Mesendoderm (in vitro differentiated cells): ENCODE measurements around the gene KLHL25.
"Not testable (repeated sequence)": the region's sequence is repeated elsewhere in the genome, so short reads cannot be mapped to it uniquely, and the experiment has no call there.

ENCODE experiments used
- DNase-seq: peaks from one replicate; pipeline ENCODE4 v3.0.0; 2013
- H2AK5ac ChIP-seq: 2 replicates; pipeline ENCODE4 v1.6.1; 2013; ENCODE audit warnings: low read length, inconsistent platforms
- H2BK120ac ChIP-seq: 2 replicates; pipeline ENCODE4 v1.6.1; 2013; ENCODE audit warnings: low read depth, mild to moderate bottlenecking, low read length, moderate library complexity, mixed read lengths
- H2BK15ac ChIP-seq: replicated peaks from 2 replicates; pipeline ENCODE4 v1.6.1; 2013; ENCODE audit warnings: low read depth, mild to moderate bottlenecking, moderate library complexity
- H2BK5ac ChIP-seq: 2 replicates; pipeline ENCODE4 v1.6.1; 2013; ENCODE audit warnings: low read length, inconsistent platforms
- H3K18ac ChIP-seq: 2 replicates; pipeline ENCODE4 v1.6.1; 2013; ENCODE audit warnings: mild to moderate bottlenecking, low read length, mixed read lengths
- H3K23ac ChIP-seq: one replicate; pipeline ENCODE4 v1.6.1; 2013; ENCODE audit warnings: low read length
- H3K27ac ChIP-seq: 2 replicates; pipeline ENCODE4 v1.5.1; 2013; ENCODE audit warnings: low read depth, mild to moderate bottlenecking, inconsistent platforms, low read length, moderate library complexity
- H3K27me3 ChIP-seq: 2 replicates; pipeline ENCODE4 v1.6.1; 2013; ENCODE audit warnings: low read length, control low read depth, mild to moderate bottlenecking, inconsistent platforms; ENCODE audit not compliant: insufficient read depth, poor library complexity
- H3K36me3 ChIP-seq: 2 replicates; pipeline ENCODE4 v1.6.1; 2013; ENCODE audit warnings: low read length, inconsistent platforms; ENCODE audit not compliant: control insufficient read depth, insufficient read depth
- H3K4ac ChIP-seq: one replicate; pipeline ENCODE4 v1.6.1; 2013; ENCODE audit warnings: low read depth, mild to moderate bottlenecking, low read length, moderate library complexity
- H3K4me1 ChIP-seq: 2 replicates; pipeline ENCODE4 v1.6.1; 2013; ENCODE audit warnings: low read depth, low read length, inconsistent platforms; ENCODE audit not compliant: control insufficient read depth
- H3K4me2 ChIP-seq: 2 replicates; pipeline ENCODE4 v1.6.1; 2013; ENCODE audit warnings: low read length
- H3K4me3 ChIP-seq: 2 replicates; pipeline ENCODE4 v1.5.1; 2013; ENCODE audit warnings: mild to moderate bottlenecking, low read length
- H3K56ac ChIP-seq: one replicate; pipeline ENCODE4 v1.6.1; 2013; ENCODE audit warnings: low read length
- H3K79me1 ChIP-seq: 2 replicates; pipeline ENCODE4 v1.6.1; 2013; ENCODE audit warnings: low read length, inconsistent platforms
- H3K79me2 ChIP-seq: 2 replicates; pipeline ENCODE4 v1.6.1; 2013; ENCODE audit warnings: mild to moderate bottlenecking, low read length; ENCODE audit not compliant: control insufficient read depth, insufficient read depth
- H3K9ac ChIP-seq: 2 replicates; pipeline ENCODE4 v1.6.1; 2013; ENCODE audit warnings: low read length, inconsistent platforms
- H4K5ac ChIP-seq: one replicate; pipeline ENCODE4 v1.6.1; 2013; ENCODE audit warnings: low read length
- H4K8ac ChIP-seq: one replicate; pipeline ENCODE4 v1.6.1; 2013; ENCODE audit warnings: low read depth, mild to moderate bottlenecking, control low read depth, low read length, moderate library complexity
- WGBS: extraction: QIAGEN DNeasy Blood & Tissue Kit; methylation state at CpG from one replicate; pipeline ENCODE4 v1.1.7; 2013; ENCODE audit warnings: low lambda C conversion rate, missing lambda C conversion rate; ENCODE audit not compliant: insufficient coverage; ENCODE audit errors: extremely low coverage; 5-methylcytosine and 5-hydroxymethylcytosine counted together

KLHL25 gene

GRCh38 chr15:85800478-85801123, 5.9 kb upstream of the KLHL25 start:
- no peak overlapping the region for H3K27ac ChIP-seq
- H3K79me1 ChIP-seq, result no peaks in the 10 kb centered on the region
- H3K18ac ChIP-seq, result no peak overlapping the region
- no peak overlapping the region for H2BK15ac ChIP-seq
- no CpG with 5 or more reads among the region's 9 CpGs for WGBS
- H3K23ac ChIP-seq, result no peak overlapping the region
- H2BK120ac ChIP-seq, result no peak overlapping the region
- H3K56ac ChIP-seq, result no peak overlapping the region
- no peaks in the 10 kb centered on the region for H3K27me3 ChIP-seq
- no peak overlapping the region for H3K4me3 ChIP-seq
- H2AK5ac ChIP-seq, result no peak overlapping the region
- H3K79me2 ChIP-seq, result no peaks in the 10 kb centered on the region
- no peak overlapping the region for H3K4me2 ChIP-seq
- H4K5ac ChIP-seq, result no peak overlapping the region
- DNase-seq, result peak; percentile 73
- no peak overlapping the region for H2BK5ac ChIP-seq
- H3K36me3 ChIP-seq, result no peaks in the 10 kb centered on the region
- no peak overlapping the region for H3K4ac ChIP-seq
- no peak overlapping the region for H3K9ac ChIP-seq
- H4K8ac ChIP-seq, result no peak overlapping the region
- no peaks in the 10 kb centered on the region for H3K4me1 ChIP-seq

- H2BK15ac ChIP-seq, H3K27me3 ChIP-seq, DNase-seq, H2AK5ac ChIP-seq, H2BK120ac ChIP-seq, H3K27ac ChIP-seq, H3K4ac ChIP-seq, H3K9ac ChIP-seq, H3K23ac ChIP-seq, H3K4me2 ChIP-seq, H3K56ac ChIP-seq, H4K8ac ChIP-seq, H3K36me3 ChIP-seq, H2BK5ac ChIP-seq, H3K18ac ChIP-seq, H4K5ac ChIP-seq, H3K4me3 ChIP-seq: not testable (repeated sequence)
- Histone ChIP-seq H3K79me2 (peaks cover 26% of the 10 kb centered on the region), H3K4me1 (peaks cover 10% of the 10 kb centered on the region), H3K79me1 (peaks cover 20% of the 10 kb centered on the region)
- WGBS, result no CpG with 5 or more reads among the region's 7 CpGs
Measured at GRCh38 chr15:85796371-85796770, 1.6 kb upstream of the KLHL25 start.

GRCh38 chr15:85795337-85796305, 896 bp upstream of the KLHL25 start:
- Histone ChIP-seq H2AK5ac (no peak overlapping the region), H3K9ac (peak overlapping the region; percentile 60), H3K56ac (peak overlapping the region; percentile 80), H3K4ac (no peak overlapping the region), H3K4me3 (no peak overlapping the region), H3K4me1 (peaks cover 10% of the 10 kb centered on the region), H2BK120ac (no peak overlapping the region), H3K79me2 (peaks cover 26% of the 10 kb centered on the region), H3K4me2 (peak overlapping the region; percentile 56), H3K27ac (no peak overlapping the region), H3K36me3 (no peaks in the 10 kb centered on the region), H4K8ac (no peak overlapping the region), H4K5ac (peak overlapping the region; percentile 23), H3K79me1 (peaks cover 20% of the 10 kb centered on the region), H3K27me3 (no peaks in the 10 kb centered on the region), H3K18ac (no peak overlapping the region), H2BK15ac (no peak overlapping the region), H3K23ac (no peak overlapping the region), H2BK5ac (no peak overlapping the region)
- no CpG with 5 or more reads among the region's 15 CpGs for WGBS
- no peak for DNase-seq

GRCh38 chr15:85793641-85794597, 806 bp downstream of the KLHL25 start:
- Histone ChIP-seq H2AK5ac (no peak overlapping the region), H3K79me2 (peaks cover 37% of the 10 kb centered on the region), H2BK120ac (peak overlapping the region; percentile 75), H4K5ac (no peak overlapping the region), H3K79me1 (peaks cover 26% of the 10 kb centered on the region), H3K56ac (peak overlapping the region; percentile 92), H3K27ac (peak overlapping the region; percentile 89), H3K27me3 (no peaks in the 10 kb centered on the region), H2BK5ac (no peak overlapping the region), H3K9ac (peak overlapping the region; percentile 86), H3K18ac (peak overlapping the region; percentile 98), H3K4me1 (peaks cover 12% of the 10 kb centered on the region), H3K36me3 (no peaks in the 10 kb centered on the region), H3K23ac (peak overlapping the region; percentile 85), H4K8ac (no peak overlapping the region), H2BK15ac (no peak overlapping the region), H3K4ac (no peak overlapping the region), H3K4me2 (peak overlapping the region; percentile 81), H3K4me3 (peak overlapping the region; percentile 79)
- WGBS, result no CpG with 5 or more reads among the region's 56 CpGs
- peak; percentile 40 for DNase-seq

GRCh38 chr15:85792912-85793590, 1.7 kb downstream of the KLHL25 start:
- Histone ChIP-seq H3K79me1 (peaks cover 32% of the 10 kb centered on the region), H4K8ac (no peak overlapping the region), H2BK5ac (no peak overlapping the region), H2BK120ac (no peak overlapping the region), H3K4me3 (no peak overlapping the region), H2AK5ac (no peak overlapping the region), H3K36me3 (no peaks in the 10 kb centered on the region), H3K23ac (no peak overlapping the region), H4K5ac (no peak overlapping the region), H2BK15ac (no peak overlapping the region), H3K56ac (peak overlapping the region; percentile 56), H3K4ac (no peak overlapping the region), H3K27ac (no peak overlapping the region), H3K9ac (peak overlapping the region; percentile 86), H3K79me2 (peaks cover 45% of the 10 kb centered on the region), H3K4me2 (peak overlapping the region; percentile 81), H3K4me1 (peaks cover 14% of the 10 kb centered on the region), H3K27me3 (no peaks in the 10 kb centered on the region), H3K18ac (no peak overlapping the region)
- DNase-seq, result no peak
- no CpG with 5 or more reads among the region's 14 CpGs for WGBS
